Activated CD8-positive, alpha-beta memory T cell treated with anti-CD3 and anti-CD28 coated beads for 36 hours (primary cell): ENCODE data around the gene LIN7B. TPM values are rescaled to one million over a fixed set of nuclear protein-coding genes. Genes with fewer than 3 reads are reported as not detected.

Experiments
- CTCF ChIA-PET: fragments of 350-600 bp; sonication (Branson Sonifier 250); formaldehyde crosslinking; loops from one replicate; lab custom pipeline; 2021; ENCODE audit warnings: antibody characterized with exemption; lab: Charles Lee
- POLR2A ChIA-PET: fragments of 350-600 bp; sonication (Branson Sonifier 250); formaldehyde crosslinking; loops from one replicate; lab custom pipeline; 2021; ENCODE audit warnings: antibody characterized with exemption; lab: Charles Lee
- total RNA-seq, 2 experiments: library from RNA; stranded (reverse); gene quantifications; one replicate each; pipeline ENCODE4 v1.2.3, GENCODE V29; 2021

LIN7B gene
- total RNA-seq, 2 experiments from 2014 or later, result 4.7 to 4.9 TPM

DNA sequence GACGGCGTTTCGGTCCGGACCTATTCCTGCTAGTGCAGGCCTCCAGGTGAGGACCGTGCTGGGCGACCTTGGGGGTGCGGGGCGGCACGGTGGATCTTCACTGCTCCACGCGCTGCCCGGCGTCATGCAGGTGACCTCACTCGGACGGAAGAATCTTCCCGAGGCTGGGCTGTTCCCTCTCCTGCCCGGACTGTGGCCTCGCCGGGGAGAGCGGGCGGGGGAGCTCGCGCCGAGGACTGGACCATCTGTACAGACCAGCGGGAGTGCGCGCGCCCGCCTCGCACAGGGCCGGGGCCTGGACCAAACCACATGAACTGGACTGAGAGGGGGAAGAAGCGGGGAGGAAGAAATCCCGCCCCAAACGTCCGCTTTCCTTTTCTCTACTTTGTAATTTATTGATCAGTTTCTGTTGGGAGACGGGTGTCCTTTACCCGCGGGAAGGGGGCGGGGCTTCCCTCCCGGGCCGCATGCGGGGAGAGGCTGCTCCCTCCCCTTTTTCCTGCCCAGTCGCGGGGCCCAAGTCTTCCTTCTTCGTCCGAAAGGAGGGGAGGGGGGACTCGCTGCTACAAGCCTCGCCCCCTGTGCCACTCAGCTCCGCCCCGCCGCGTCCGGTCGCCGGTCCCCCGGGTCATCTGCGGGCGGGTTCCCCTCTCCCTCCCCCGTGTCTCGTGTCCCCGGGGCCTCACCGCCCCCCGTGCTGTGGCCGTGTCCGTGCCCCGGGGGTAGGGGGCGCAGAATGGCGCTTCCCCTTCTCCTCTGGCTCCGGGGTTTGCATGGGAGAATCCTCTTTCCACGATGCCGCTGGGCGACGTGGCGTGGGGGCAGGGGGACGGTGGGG is 36.2 kb downstream of the LIN7B start:
- CTCF ChIA-PET, result interaction anchor here (0.6 to 1.4 kb wide), 3 partner anchors 53 to 152 kb away, joined by 3 to 4 read pairs (median 4); no protein-coding TSS in a partner anchor
- POLR2A ChIA-PET, result interaction anchor here (0.5 kb wide), 1 partner anchor 541 kb away, joined by 11 read pairs; no protein-coding TSS in a partner anchor

DNA sequence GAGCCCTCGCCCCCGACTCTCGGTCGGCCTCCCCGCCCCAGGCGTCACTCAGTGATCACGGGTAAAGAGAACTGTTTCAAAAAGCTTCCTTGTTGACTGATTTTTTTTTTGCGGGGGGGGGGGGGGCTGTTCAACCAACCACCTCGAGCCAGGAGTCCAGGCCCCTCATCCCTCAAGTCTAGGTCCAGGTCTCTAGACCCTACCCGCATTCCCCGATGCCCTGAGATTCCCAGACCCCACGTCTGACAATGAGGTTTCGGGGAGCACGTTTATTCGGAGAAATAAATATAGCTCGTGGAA is 36.7 kb downstream of the LIN7B start:
- CTCF ChIA-PET, result interaction anchor here (0.7 to 1.4 kb wide), 2 partner anchors 53 to 152 kb away, joined by 4 read pairs; no protein-coding TSS in a partner anchor
- POLR2A ChIA-PET, result no interaction called here

DNA sequence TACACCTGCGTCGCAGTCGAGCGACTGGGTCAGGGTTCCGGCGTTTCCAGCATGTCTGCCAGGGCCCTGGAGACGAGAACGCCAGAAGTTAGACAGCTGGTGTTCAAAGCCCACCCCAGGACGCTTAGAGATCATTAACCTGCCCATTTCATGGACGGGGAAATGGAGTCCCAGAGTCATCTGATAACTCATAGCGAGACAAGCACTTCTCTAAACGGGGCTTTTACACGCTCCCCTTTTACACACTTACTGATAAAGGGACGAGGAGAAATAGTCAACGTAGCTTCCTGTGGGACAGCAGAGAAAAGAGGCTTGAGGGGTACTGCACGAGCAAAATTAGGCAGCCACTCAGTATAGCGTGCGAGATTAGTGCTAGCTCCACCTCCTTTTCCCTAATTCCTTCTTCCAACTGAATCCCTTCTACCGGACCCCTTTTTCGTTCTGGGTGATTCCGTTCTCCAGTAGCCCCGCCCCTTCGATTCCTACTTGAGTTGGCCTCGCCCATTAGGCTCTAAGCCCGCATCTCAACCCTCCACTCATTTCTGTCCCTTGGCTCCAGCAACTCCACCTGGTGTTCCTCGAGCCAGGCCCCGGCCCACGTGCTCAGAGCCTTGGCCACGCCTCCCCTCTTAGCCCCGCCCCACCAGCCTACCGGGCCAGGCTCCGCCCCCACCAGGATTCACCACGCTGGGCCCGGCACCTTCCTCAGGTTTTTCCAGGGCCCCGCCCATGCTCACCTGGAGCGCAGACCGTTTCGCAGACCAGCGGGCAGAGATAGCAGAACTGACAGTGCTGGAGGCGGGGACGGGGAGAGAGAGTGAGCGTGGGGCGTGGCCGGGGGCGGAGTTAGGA is 37.3 kb downstream of the LIN7B start:
- ChIA-PET POLR2A (interaction anchor here (0.6 kb wide), 1 partner anchor 341 kb away, joined by 4 read pairs; no protein-coding TSS in a partner anchor), CTCF (interaction anchor here (0.7 to 1.4 kb wide), 2 partner anchors 54 to 153 kb away, joined by 4 read pairs; no protein-coding TSS in a partner anchor)

DNA sequence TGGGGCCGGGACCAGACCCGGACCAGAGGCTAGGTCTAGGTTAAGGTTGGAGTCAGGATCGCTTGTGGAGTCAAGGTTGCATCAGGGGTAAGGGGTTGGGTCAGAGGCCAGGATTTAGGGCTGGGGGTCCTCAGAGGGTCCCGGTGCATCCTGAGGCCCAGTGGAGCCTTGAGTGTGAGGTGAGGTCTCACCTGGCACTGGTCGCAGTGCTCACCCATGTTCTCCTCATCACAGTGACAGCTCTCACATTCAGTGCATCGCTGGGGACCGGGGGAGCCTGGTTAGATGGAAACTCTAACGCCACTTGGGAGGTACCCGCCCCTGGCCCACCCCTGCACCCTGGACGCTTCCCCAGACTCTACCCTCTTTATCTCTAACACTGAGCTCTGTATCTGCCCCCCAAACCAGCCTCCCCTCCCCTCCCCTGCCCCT is 38.0 kb downstream of the LIN7B start:
- ChIA-PET CTCF (interaction anchor here (1.4 kb wide), 1 partner anchor 54 kb away, joined by 4 read pairs; no protein-coding TSS in a partner anchor), POLR2A (no interaction called here)

DNA sequence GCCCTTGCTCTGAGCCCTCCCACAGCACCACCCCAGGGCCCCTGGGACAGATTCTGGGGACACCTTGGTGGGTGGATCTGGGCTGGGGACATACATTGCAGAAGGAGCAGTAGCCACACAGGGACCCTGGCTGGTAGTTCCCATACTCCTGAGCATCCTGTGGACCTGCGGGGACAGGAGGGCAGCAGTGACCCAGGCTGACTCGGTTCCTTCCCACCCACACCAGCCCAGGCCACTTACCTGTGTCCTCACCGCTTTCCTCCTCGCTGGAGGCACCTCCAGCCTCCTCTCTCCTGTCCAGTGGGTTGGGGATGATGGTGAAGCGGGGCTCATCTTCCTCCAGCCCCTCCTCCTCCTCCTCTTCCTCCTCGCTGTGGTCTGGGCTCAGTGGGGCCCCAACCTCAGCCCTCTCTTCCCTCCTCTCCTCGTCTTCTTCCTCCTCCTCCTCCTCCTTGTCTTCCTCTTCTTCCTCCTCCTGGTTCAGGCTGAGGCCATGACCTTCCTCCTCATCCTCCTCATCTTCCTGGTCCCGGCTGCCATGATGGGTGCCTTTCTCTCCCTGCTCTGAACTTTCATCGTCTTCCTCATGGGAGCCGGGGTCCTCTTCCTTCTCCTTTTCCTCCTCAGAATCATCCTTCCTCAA is 39.1 kb downstream of the LIN7B start:
- ChIA-PET CTCF (no interaction called here), POLR2A (no interaction called here)

DNA sequence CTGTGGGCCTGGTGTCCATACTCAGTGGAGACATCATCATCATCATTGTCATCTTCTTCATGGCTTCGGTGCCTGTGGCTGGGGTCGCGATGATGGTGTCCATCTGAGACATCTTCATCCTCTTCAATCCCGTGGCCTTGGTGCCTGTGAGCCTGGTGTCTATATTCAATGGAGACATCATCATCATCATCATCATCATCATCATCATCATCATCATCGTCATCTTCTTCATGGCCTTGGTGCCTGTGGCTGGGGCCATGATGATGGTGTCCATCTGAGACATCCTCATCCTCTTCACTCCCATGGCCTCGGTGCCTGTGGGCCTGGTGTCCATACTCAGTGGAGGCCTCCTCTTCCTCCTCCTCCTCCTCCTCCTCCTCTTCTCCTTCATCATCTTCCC is 40.1 kb downstream of the LIN7B start:
- POLR2A ChIA-PET, result no interaction called here

DNA sequence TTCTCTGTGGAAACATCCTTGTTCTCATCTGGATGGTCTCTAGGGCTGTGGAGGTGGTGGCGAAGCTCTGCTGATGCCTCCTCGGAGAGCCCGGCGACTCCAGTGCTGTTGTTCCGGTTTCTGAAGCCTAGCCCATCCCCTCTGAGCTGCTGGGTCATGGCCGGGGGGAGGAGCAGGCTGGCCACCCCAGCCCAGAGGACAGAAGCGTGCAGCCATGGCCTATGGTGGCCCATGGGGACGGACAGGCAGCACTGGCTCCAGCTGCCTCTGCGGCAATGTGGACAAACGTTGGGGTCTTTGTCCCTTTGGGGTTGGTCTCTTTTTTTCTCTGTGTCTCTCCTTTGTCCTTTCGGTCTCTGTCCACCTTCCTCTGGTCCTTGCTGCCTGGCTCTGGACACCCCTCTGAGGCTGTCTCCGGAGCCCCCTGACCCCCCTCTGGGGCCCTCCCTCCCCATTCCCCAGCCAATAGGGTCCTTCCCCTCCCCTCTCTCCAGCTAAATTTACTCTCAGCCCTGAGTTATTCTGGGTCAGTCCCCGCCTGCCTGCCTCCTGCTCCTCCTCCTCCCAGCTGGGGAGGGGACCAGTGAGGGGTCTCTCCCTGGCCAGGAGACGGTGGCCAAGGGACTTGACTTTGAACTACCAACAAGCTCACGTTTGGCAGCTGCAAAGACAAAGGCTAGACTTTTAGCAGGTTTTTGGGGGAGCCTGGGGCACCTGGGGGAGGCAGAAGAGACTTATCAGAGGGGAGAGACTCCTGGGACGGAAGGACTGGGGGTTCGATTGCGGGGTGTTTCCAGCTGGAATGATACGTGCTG is 41.0 kb downstream of the LIN7B start, which contains the start of gene HRC:
HRC (minus strand) TSS at position 392 of the 815 bp plus-strand sequence; CDS start at position 233, 159 bp downstream.
- ChIA-PET CTCF (interaction anchor here (0.8 kb wide), 1 partner anchor 43 kb away, joined by 4 read pairs; no protein-coding TSS in a partner anchor), POLR2A (no interaction called here)

More for the DNA sequence above, 40.1 kb downstream of the LIN7B start:
- CTCF ChIA-PET, result no interaction called here

DNA sequence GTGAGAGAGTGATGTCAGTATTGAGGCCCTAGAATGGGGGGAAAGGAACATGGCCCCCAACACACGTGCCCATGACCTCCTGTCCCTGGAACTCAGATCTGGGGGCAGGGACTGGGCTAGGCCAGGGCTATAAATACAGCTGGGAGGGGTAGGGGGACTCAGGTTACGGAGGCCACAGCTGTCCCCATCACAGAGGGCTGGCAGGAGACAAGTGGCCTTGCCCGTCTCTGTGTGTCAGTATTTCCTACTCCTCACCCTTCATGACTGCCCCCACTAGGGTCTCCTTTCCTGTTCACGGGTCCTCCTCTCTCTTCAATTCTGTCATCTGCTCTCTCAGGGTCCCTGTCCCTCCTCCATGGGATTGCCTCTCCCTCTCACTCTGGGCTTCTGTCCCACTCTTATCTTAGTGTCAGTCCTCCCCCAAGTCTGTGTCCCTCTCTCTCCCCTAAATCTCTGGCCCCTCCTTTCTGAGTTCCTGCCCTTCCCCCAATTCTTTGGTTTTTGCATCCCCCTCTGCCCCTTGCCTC is 41.7 kb downstream of the LIN7B start:
- ChIA-PET POLR2A (no interaction called here), CTCF (interaction anchor here (0.8 kb wide), 1 partner anchor 42 kb away, joined by 4 read pairs; no protein-coding TSS in a partner anchor)

DNA sequence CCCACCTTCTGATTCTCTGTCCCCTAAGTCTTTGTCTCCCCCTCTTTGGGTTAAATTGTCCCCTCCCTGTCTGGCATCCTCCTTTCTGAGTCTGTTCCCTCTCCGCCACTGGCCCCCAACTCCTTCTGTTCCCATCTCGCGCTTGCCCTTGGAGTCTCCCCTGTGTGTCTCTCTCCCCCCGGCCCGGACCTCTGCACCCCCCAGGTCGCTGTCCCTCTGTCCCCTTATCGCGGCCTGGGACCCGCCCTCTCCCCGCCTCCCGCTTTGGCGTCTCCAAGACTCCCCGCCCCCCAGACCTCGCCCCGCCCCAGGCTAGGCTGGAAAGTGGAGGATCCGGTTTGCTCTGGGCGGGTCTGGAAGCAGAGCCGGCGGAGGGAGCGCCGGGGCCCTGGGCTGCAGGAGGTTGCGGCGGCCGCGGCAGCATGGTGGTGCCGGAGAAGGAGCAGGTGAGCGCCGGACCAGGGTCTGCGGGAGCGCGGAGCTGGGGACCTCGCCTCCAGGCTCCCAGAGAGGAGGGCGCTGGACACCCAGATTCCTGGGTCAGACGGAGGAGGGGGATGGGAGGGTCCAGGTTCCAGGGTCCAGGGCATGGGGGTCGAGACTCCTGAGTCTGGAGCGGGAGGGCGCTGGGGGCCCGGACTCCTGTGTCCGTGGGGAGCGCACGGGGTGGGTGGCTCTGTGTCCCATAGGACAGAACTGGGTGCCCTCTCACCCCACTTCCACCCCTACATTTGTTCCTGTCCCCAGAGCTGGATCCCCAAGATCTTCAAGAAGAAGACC is 43.5 kb downstream of the LIN7B start, which contains the start of gene TRPM4:
TRPM4 (plus strand) TSS at position 348 of the 780 bp plus-strand sequence; CDS start at position 423, 75 bp downstream.
- POLR2A ChIA-PET, result no interaction called here

DNA sequence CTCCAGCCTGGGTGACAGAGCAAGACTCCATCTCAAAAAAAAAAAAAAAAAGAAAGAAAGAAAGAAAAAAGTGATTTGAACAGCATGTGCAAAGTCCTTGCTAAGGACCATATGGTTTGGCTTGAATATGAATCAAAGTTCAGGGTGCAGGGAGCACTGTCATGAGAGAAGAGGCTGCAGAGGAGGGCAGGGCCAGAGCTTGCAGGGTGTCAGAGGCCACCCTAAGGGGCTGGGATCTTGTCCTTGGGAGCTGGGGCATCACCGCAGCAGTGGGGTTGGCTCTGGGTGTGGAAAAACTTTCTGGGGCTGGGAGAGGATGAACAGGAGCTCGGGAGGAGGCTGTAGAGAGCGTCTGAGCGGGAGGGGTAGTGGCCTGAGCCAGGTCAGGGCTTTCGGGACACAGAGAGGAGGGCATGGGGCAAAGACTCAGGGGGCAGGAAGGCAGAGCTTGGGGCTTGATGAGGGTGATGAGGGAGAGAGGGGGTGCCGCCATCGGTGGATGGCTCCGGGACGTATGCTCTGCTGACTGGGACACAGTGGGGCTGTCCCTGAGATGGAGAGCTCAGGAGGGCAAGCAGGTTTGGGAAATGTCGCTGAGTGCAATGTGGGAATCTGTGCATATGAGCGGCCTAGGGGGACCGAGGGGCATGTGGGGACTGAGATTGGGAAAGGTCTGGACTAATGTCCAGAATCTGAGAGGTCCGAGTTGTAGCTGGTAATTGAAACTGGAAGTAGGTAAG is 46.5 kb downstream of the LIN7B start:
- POLR2A ChIA-PET, result no interaction called here
- CTCF ChIA-PET, result interaction anchor here (0.7 kb wide), 1 partner anchor 34 kb away, joined by 3 read pairs; no protein-coding TSS in a partner anchor

More for the DNA sequence above, 43.5 kb downstream of the LIN7B start, which contains the start of gene TRPM4:
- CTCF ChIA-PET, result no interaction called here

DNA sequence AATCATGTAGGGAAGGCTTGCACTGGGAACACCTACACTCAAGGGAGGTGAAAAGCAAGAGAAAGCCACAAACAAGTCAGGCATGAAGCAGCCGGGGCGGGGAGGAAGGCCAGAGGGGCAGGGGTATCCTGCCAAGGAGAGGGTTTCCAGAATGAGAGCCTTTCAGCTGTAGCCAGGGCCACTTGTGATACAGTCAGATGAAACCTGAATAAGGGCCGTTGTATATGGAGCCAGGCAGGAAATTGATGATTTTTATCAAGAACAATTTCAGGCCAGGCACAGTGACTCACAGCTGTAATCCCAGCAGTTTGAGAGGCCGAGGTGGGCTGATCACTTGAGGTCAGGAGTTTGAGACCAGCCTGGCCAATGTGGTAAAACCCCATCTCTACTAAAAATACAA is 47.8 kb downstream of the LIN7B start:
- ChIA-PET POLR2A (no interaction called here), CTCF (interaction anchor here (0.5 kb wide), 1 partner anchor 387 kb away, joined by 3 read pairs; no protein-coding TSS in a partner anchor)

DNA sequence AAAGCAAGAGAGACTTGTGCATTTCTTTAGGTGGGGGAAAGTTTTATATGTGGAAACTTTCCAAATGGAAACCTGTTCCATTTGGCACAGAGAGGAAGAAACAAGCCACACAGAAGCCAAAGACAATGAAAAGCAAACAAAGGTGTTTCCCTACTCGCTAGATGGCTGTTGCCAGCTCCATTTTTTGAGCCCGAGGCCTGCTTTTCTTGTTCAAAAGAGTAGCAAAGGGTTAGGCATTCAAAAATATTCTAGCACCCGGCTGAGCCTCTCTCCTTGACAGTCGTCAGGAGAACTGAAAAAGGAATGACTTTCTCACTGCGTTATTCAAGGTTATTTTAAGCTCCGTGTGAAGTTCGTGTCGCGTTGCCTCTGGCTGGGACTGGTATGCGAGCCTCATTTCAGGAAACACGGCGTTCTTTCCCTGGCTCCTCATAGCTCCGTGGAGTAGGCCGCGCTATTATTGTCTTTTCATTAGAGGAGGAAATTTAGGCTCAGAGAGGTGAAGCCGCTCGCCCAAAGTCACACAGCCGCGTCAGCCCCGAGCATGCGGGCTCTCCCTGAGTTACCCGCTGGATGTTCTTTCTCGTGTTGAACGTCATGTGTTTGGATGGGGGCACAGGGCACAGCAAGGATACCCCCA is 51.1 kb downstream of the LIN7B start:
- POLR2A ChIA-PET, result no interaction called here
- CTCF ChIA-PET, result no interaction called here

DNA sequence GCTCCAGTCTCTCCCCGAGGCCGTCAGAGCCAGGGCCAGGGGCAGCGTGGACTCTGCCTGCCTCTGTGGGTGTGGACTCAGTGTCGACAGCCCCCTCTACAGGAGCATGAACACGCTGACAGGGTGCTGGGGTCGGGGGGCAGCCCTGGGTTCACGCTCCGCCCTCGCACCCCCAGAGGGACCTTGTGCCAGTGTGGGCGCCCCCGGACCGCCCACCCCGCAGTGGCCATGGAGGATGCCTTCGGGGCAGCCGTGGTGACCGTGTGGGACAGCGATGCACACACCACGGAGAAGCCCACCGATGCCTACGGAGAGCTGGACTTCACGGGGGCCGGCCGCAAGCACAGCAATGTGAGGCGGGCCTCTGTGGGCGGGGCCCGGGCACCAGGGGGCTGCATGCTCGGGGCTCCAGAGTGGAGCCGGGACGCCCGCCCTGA is 51.7 kb downstream of the LIN7B start:
- ChIA-PET POLR2A (no interaction called here), CTCF (no interaction called here)

DNA sequence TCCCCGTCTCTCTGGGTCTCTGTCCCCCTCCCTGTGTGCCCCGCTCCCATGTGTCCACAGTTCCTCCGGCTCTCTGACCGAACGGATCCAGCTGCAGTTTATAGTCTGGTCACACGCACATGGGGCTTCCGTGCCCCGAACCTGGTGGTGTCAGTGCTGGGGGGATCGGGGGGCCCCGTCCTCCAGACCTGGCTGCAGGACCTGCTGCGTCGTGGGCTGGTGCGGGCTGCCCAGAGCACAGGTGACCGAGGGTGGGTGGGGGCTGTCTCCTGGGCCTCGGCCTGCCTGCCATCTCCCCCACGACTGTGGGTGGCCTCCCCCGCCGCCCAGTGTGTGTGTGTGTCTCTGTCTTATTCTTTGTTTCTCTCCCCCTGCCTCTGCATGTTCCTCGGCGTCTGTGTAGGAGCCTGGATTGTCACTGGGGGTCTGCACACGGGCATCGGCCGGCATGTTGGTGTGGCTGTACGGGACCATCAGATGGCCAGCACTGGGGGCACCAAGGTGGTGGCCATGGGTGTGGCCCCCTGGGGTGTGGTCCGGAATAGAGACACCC is 53.8 kb downstream of the LIN7B start:
- ChIA-PET POLR2A (no interaction called here), CTCF (interaction anchor here (0.5 kb wide), 1 partner anchor 34 kb away, joined by 3 read pairs; no protein-coding TSS in a partner anchor)
